Right lobe of liver (tissue), 4 donors: Measurements from ENCODE around the gene VANGL1.

ENCODE experiments used
- CTCF ChIP-seq, 4 donors: fragments of 200-600 bp in 3 of 4; fragments of 450-650 bp in 1 of 4; IDR thresholded peaks; one replicate each; pipeline versions ENCODE4 v1.5.1 to v1.8.0; 2016 to 2022; ENCODE audit warnings: antibody characterized with exemption in 4 of 4, mild to moderate bottlenecking in 2 of 4
- POLR2A ChIP-seq: fragments of 450-650 bp; IDR thresholded peaks from one replicate; pipeline ENCODE4 v1.6.1; 2017; ENCODE audit warnings: antibody characterized with exemption, mild to moderate bottlenecking
- donor health status: DM: no; HTN: no; CAD: no.
- donor health status: DM: no; HTN: no; CAD: no.
- donor health status: DM: no; HTN: yes; CAD: no.

GRCh38 chr1:115656461-115657077 lies 14.8 kb downstream of the VANGL1 start:
- TF ChIP-seq CTCF (IDR thresholded peaks at IDR 0.05), result no peak
- TF ChIP-seq POLR2A, result no peak
